NB4 (cell line): Measurements from ENCODE around the gene THG1L.

Experiments used
- CTCF ChIP-seq: IDR thresholded peaks from one replicate; pipeline ENCODE4 v1.5.1; 2012; ENCODE audit warnings: low read depth, low read length
- MAX ChIP-seq: IDR thresholded peaks from 2 replicates; pipeline ENCODE4 v1.6.1; 2011; ENCODE audit warnings: low read depth, low read length
- POLR2A ChIP-seq: IDR thresholded peaks from 2 replicates; pipeline ENCODE4 v1.6.1; 2011; ENCODE audit warnings: mild to moderate bottlenecking; ENCODE audit not compliant: insufficient read length; ENCODE audit errors: extremely low read depth

- no peak for TF ChIP-seq CTCF
- no peak for TF ChIP-seq POLR2A
- no peak for TF ChIP-seq MAX
Measured at GRCh38 chr5:157734436-157734835, 3.2 kb downstream of the THG1L start.
